NCI-H1930 (cell line): ENCODE measurements around the gene HLA-DOA.

Experiments used
- DNase-seq, 2 experiments: peaks; one replicate each; lab custom pipeline; 2025; lab: John Stamatoyannopoulos, UW

The HLA-DOA gene

DNA sequence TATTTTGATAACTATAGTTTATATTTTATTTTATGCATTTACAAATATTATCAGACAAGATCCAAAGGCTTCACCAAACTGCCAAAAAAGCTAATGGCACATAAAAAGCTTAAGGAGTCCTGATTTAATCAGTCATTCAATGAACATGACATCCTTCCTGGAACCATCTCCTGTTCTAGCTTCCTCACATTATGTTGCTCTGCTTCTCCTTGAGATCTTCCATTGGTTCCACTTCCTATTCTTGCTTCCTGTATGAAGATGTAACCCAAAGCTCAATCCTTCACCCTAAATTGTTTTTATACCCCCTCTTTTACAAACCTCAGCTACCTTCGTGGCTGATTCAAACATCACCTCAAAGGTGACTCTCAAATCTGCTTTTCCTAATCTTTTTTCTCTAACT, 45.5 kb downstream of the HLA-DOA start:
- DNase-seq = no peak

DNA sequence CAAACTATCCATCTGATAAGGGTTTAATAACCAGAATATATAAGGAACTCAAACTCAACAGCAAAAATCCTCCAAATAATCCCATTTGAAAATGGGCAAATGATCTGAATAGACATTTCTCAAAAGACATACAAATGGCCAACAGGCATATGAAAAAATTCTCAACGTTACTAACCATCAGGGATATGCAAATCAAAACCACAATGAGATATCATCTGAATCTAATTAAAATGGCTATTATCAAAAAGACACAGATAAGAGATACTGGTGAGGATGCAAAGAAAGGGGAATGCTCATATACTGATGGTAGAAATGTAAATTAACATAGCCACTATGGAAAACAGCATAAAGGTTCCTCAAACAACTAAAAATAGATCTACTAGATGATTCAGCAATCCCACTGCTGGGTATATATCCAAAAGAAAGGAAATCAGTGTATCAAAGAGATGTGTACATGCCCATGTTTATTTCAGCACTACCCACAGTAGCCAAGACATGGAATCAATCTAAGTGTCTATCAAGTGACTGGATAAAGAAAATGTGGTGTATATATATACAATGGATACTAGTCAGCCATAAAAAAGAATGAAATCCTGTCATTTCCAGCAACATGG, 47.1 kb downstream of the HLA-DOA start:
- no peak for DNase-seq

DNA sequence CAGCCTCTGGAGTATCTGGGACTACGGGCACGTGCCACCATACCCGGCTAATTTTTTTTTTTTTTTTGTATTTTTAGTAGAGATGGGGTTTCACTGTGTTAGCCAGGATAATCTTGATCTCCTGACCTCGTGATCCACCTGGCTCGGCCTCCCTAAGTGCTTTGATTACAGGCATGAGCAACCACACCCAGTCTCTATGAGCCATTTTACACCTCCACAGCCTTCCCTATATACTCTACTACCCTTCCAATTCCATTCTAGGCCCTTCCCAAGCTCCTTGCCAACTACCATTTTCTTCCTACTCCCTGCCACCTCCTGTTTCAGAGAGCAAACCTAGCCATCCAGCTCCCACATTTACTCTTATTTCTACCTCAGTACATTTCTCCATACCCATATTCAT, 48.8 kb downstream of the HLA-DOA start:
- no peak for DNase-seq

GRCh38 chr6:32956176-32956575, 53.2 kb downstream of the HLA-DOA start:
- DNase-seq = no peak

GRCh38 chr6:32954986-32955802, 54.2 kb downstream of the HLA-DOA start:
- no peak for DNase-seq

DNA sequence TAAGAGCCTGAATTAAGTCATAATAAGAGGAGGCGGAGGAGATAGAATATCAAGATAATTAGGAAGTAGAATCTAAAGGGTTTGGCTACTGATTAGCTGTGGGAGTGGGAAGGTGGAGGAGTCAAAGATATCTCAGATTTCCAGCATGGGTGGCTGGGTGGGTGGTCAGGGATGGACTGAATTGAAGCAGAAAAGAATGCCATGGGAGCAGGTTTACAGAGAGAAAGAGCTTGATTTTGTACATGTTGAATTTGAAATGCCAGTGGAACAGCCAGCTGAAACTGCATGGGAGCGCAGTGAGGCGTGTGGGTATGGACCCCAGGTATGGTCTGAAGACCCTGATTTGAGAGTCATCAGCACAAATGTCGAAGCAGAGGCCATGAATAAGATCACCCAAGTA, 55.1 kb downstream of the HLA-DOA start:
- DNase-seq = no peak
